SU-DHL-6 (cell line): ENCODE data around the gene PMEPA1.

Experiments
- H2AFZ ChIP-seq: fragments of 200-600 bp; sonication (generic); 2 replicates; pipeline ENCODE4 v1.6.1; 2014; ENCODE audit warnings: low read depth, mild to moderate bottlenecking, moderate library complexity, mixed read lengths, antibody characterized with exemption, low read length; ENCODE audit not compliant: severe bottlenecking
- H3F3A ChIP-seq: fragments of 200-600 bp; shearing (Covaris generic); 2 replicates; pipeline ENCODE4 v1.6.0; 2016; ENCODE audit warnings: antibody characterized with exemption, mild to moderate bottlenecking; ENCODE audit not compliant: insufficient read depth
- H3K27ac ChIP-seq: fragments of 200-600 bp; sonication (generic); 2 replicates; pipeline ENCODE4 v1.5.1; 2016; ENCODE audit warnings: low read depth, mild to moderate bottlenecking, low read length, moderate library complexity, mixed read lengths
- H3K27me3 ChIP-seq: fragments of 200-600 bp; sonication (generic), shearing (Covaris generic); 2 replicates; pipeline ENCODE4 v1.6.0; 2014; ENCODE audit warnings: mild to moderate bottlenecking, low read length
- H3K36me3 ChIP-seq: fragments of 200-600 bp; sonication (generic); 2 replicates; pipeline ENCODE4 v1.6.1; 2014; ENCODE audit warnings: mild to moderate bottlenecking, low read length, mixed read lengths
- H3K4me2 ChIP-seq: fragments of 300-600, 200-600 bp; shearing (Covaris generic), sonication (generic); 2 replicates; pipeline ENCODE4 v1.6.0; 2014; ENCODE audit warnings: low read length, low read depth, mild to moderate bottlenecking; ENCODE audit not compliant: poor library complexity, severe bottlenecking
- H3K4me3 ChIP-seq: fragments of 200-600 bp; sonication (generic); 2 replicates; pipeline ENCODE4 v1.5.1; 2014; ENCODE audit warnings: antibody characterized with exemption, low read length, mild to moderate bottlenecking, mixed read lengths; ENCODE audit not compliant: insufficient read depth, poor library complexity, severe bottlenecking
- H3K79me2 ChIP-seq: fragments of 200-600 bp; sonication (generic); 2 replicates; pipeline ENCODE4 v1.6.1; 2014; ENCODE audit warnings: mild to moderate bottlenecking, low read length, moderate library complexity; ENCODE audit not compliant: insufficient read depth
- H3K9ac ChIP-seq: fragments of 200-600 bp; sonication (generic); 2 replicates; pipeline ENCODE4 v1.7.0; 2014; ENCODE audit warnings: mild to moderate bottlenecking, low read length
- H3K9me2 ChIP-seq: fragments of 200-600 bp; sonication (generic); replicated peaks from 2 replicates; pipeline ENCODE4 v1.6.1; 2014; ENCODE audit warnings: low read length; ENCODE audit not compliant: insufficient read depth
- H3K9me3 ChIP-seq: fragments of 200-600 bp; sonication (generic); 2 replicates; pipeline ENCODE4 v1.6.1; 2014; ENCODE audit warnings: low read length, mixed read lengths; ENCODE audit not compliant: insufficient read depth
- H4K20me1 ChIP-seq: fragments of 200-600 bp; sonication (generic); 2 replicates; pipeline ENCODE4 v1.6.1; 2014; ENCODE audit warnings: low read depth, mild to moderate bottlenecking, antibody characterized with exemption, low read length, moderate library complexity, mixed read lengths
- CTCF ChIP-seq: fragments of 200-600 bp; sonication (generic); IDR thresholded peaks from one replicate; pipeline ENCODE4 v1.5.1; 2017; ENCODE audit warnings: antibody characterized with exemption, mild to moderate bottlenecking, low read length, moderate library complexity; ENCODE audit not compliant: insufficient read depth, poor library complexity, severe bottlenecking
- EZH2phosphoT487 ChIP-seq: fragments of 200-600 bp; sonication (generic), shearing (Covaris generic); conservative IDR thresholded peaks from 2 replicates; pipeline ENCODE4 v1.6.1; 2018; ENCODE audit warnings: mild to moderate bottlenecking, antibody characterized with exemption, low read length, moderate library complexity, mixed read lengths

PMEPA1 gene

DNA sequence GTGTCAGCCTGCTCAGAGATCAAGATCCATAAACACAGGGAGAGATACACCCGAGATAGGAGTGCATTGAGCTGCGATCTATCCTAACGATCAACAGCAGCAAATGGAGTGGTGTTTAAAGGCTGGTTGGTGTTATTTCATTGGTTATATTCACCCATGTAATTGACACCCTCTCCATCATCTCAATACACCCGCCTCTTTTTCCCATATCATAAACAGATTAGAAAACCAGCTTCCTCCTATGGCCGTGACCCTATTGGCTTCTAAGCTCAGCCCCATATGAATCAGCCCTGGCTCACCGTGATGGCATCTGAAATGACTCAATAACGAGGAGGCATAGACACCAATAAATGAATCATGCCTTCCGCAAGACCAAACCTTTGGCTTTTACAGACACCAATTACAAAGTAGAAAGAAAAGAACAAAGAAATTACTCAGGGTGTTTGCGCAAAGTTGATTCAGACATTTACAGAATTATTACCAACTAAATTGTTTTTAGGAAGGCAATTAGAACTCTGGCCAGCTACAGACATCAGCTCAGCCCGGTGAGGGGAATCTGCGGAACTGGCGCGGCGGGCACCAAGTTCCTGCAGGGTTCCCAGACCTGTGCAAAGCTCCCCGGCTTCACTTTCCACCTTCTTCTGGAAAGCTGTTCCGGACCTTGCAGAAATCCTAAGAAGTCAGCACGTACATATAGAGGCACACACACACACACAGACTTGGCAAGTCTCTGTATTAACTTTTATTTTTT lies 11.5 kb downstream of the PMEPA1 start:
- Histone ChIP-seq H3K9ac (no peak overlapping the region), H3F3A (no peaks in the 10 kb centered on the region), H4K20me1 (no peaks in the 10 kb centered on the region), H3K27me3 (no peaks in the 10 kb centered on the region), H3K4me2 (no peak overlapping the region), H3K4me3 (no peak overlapping the region), H2AFZ (no peak overlapping the region), H3K9me2 (no peaks in the 10 kb centered on the region), H3K27ac (no peak overlapping the region), H3K36me3 (no peaks in the 10 kb centered on the region), H3K79me2 (no peaks in the 10 kb centered on the region), H3K9me3 (no peaks in the 10 kb centered on the region)
- TF ChIP-seq CTCF (no peak), EZH2phosphoT487 (no peak)

DNA sequence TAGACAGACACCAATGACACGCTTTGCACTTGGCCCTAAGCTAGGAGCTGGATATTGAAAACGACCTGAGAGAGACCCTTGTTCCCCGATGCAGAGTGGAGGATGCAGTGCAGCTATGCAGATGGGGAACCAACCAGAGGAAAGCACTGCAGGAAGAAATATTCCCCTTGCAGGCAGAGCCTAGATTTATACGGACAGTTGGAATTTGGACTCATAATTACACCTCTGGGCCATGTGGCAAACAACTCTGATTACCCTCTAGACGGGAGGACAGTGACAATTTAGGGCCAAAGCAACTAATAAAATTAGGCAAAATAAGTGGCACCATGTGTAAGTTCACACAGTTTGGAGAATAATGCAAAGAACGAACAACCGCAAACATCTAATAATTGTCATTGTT lies 12.3 kb downstream of the PMEPA1 start:
- no peak overlapping the region for H3K27ac ChIP-seq

DNA sequence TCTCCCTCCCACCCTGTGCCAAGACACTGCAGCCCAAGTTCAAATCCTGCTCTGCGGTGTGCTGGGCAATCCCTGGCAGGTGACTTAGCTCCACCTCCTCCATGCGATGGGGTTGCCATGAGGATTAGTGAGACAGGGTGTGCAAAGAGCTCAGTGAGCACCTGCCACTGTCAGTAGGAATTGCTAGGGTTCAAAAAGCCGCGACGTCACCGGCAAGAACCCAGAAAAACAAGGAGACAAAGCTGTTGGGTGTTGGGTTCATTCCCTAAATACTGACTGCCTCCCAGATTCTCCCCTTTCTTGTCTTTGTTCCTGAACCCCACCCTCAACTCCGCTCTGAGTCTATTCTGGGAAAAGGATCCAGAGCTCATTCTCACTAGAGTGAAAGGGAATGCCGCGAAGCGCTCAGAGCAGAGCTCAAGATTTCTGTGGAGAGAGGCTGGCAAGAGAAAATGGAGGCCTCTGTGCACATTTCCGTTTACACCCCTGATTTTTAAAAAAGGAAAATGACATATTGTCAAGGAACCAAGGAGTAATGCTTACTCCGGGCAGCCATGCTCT lies 13.3 kb downstream of the PMEPA1 start:
- Histone ChIP-seq H3K9ac (no peak overlapping the region), H3K4me3 (no peak overlapping the region), H3K4me2 (no peak overlapping the region), H3K36me3 (no peaks in the 10 kb centered on the region), H3K79me2 (no peaks in the 10 kb centered on the region), H3K9me3 (no peaks in the 10 kb centered on the region), H3F3A (no peaks in the 10 kb centered on the region), H3K27ac (no peak overlapping the region), H3K9me2 (no peaks in the 10 kb centered on the region), H3K27me3 (no peaks in the 10 kb centered on the region), H2AFZ (no peak overlapping the region), H4K20me1 (no peaks in the 10 kb centered on the region)
- TF ChIP-seq EZH2phosphoT487 (no peak), CTCF (no peak)

More for the DNA sequence above, 12.3 kb downstream of the PMEPA1 start:
- no peak overlapping the region for H2AFZ ChIP-seq
- no peak overlapping the region for H3K4me3 ChIP-seq
- no peak overlapping the region for H3K9ac ChIP-seq
- no peaks in the 10 kb centered on the region for H3K9me3 ChIP-seq
- no peaks in the 10 kb centered on the region for H3F3A ChIP-seq
- no peaks in the 10 kb centered on the region for H3K79me2 ChIP-seq
- H3K27me3 ChIP-seq: no peaks in the 10 kb centered on the region
- no peaks in the 10 kb centered on the region for H4K20me1 ChIP-seq
- TF ChIP-seq EZH2phosphoT487 (no peak), CTCF (no peak)
- H3K36me3 ChIP-seq: no peaks in the 10 kb centered on the region
- H3K4me2 ChIP-seq: no peak overlapping the region
- no peaks in the 10 kb centered on the region for H3K9me2 ChIP-seq
